SK-N-MC (cell line): ENCODE results near the gene ZBTB7C.

Source experiments
- DNase-seq: peaks from one replicate; pipeline ENCODE4 v3.0.0-alpha.2; 2011; ENCODE audit warnings: low read depth, low spot score
- H3K27ac ChIP-seq: fragments of 200-600 bp; sonication (generic); 2 replicates; pipeline ENCODE4 v1.5.1; 2016; ENCODE audit warnings: mixed run types
- H3K36me3 ChIP-seq: fragments of 200-600 bp; sonication (generic); 2 replicates; pipeline ENCODE4 v1.6.1; 2017; ENCODE audit warnings: antibody characterized with exemption, low read length, mixed read lengths; ENCODE audit not compliant: insufficient read depth
- H3K4me3 ChIP-seq: fragments of 200-600 bp; sonication (generic); 2 replicates; pipeline ENCODE4 v1.5.1; 2016
- H3K9ac ChIP-seq: fragments of 200-600 bp; sonication (generic); 2 replicates; pipeline ENCODE4 v1.8.0; 2017; ENCODE audit warnings: mixed run types, mixed read lengths; ENCODE audit not compliant: insufficient read length
- H3K9me3 ChIP-seq: fragments of 200-600 bp; sonication (generic); 2 replicates; pipeline ENCODE4 v1.6.1; 2017; ENCODE audit warnings: low read depth, mild to moderate bottlenecking, antibody characterized with exemption, low read length, moderate library complexity, mixed read lengths
- EZH2 ChIP-seq: fragments of 200-600 bp; sonication (generic); IDR thresholded peaks from one replicate; pipeline ENCODE4 v1.6.1; 2017; ENCODE audit warnings: antibody characterized with exemption
- FOXP2 ChIP-seq: optimal IDR thresholded peaks from 2 replicates; pipeline ENCODE3; 2011; ENCODE audit warnings: mild to moderate bottlenecking, moderate library complexity; ENCODE audit not compliant: insufficient read depth; ENCODE audit errors: extremely low read length, control extremely low read depth
- POLR2AphosphoS5 ChIP-seq: IDR thresholded peaks from 2 replicates; pipeline ENCODE4 v1.6.1; 2012; ENCODE audit warnings: mild to moderate bottlenecking, low read depth, low read length, borderline replicate concordance

The ZBTB7C gene

DNA sequence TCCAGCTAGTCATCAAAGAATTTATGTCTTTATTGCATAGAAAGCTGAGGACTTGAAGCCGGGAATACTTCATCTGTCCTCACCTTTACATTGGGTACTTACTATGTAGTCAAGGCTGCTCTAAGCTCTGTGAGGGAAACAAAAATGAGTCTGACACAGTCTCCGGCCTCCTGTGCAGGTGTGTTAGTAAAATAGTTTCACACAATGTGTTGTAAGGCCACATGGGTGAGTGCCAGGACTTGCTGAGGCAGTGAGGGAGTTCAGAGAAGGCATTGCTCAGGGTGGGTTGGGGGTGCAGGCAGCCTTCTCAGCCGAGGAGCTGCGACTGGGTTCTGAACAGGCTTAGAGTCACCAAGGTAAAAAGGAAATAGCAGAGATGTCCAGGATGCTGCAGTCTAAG lies 424.2 kb downstream of the ZBTB7C start:
- H3K9ac ChIP-seq, result no peak overlapping the region
- no peaks in the 10 kb centered on the region for H3K9me3 ChIP-seq
- no peak overlapping the region for H3K4me3 ChIP-seq
- no peaks in the 10 kb centered on the region for H3K36me3 ChIP-seq
- no peak overlapping the region for H3K27ac ChIP-seq
- no peak for DNase-seq
- no peak for TF ChIP-seq FOXP2
- TF ChIP-seq EZH2, result no peak
- no peak for TF ChIP-seq POLR2AphosphoS5

GRCh38 chr18:47983946-47984345 lies 425.2 kb downstream of the ZBTB7C start:
- no peak for DNase-seq
- Histone ChIP-seq H3K9me3 (no peaks in the 10 kb centered on the region), H3K27ac (no peak overlapping the region), H3K9ac (no peak overlapping the region), H3K4me3 (no peak overlapping the region), H3K36me3 (no peaks in the 10 kb centered on the region)
- TF ChIP-seq EZH2 (no peak), POLR2AphosphoS5 (no peak), FOXP2 (no peak)

DNA sequence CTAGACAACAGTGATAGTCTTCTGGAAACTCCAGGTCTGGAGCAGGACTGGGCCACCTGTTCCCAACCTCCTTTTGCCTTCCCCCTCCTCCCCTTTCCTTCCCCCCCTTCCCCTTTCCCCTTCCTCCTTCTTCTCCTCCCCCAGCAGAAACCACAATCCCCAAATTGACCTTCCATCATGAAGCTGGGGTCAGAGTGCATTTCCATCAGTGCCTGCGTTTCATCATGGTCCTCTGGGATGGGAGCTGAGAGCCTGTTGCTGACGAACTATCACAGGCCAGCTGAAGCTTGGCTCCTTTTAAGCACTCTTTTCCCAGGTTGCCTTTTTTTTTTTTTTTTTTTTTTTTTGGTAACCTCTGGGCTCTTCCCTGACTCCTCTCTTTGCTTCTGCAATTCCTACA lies 426.1 kb downstream of the ZBTB7C start:
- TF ChIP-seq FOXP2 (no peak), POLR2AphosphoS5 (no peak), EZH2 (no peak)
- no peak overlapping the region for H3K27ac ChIP-seq
- H3K36me3 ChIP-seq, result no peaks in the 10 kb centered on the region
- no peak for DNase-seq
- H3K9me3 ChIP-seq, result no peaks in the 10 kb centered on the region
- no peak overlapping the region for H3K9ac ChIP-seq
- H3K4me3 ChIP-seq, result no peak overlapping the region

GRCh38 chr18:47981830-47982229 lies 427.4 kb downstream of the ZBTB7C start:
- no peaks in the 10 kb centered on the region for H3K36me3 ChIP-seq
- DNase-seq, result no peak
- no peak overlapping the region for H3K4me3 ChIP-seq
- H3K27ac ChIP-seq, result no peak overlapping the region
- TF ChIP-seq POLR2AphosphoS5, result no peak
- no peak for TF ChIP-seq FOXP2
- no peak for TF ChIP-seq EZH2
- H3K9ac ChIP-seq, result no peak overlapping the region
- no peaks in the 10 kb centered on the region for H3K9me3 ChIP-seq

GRCh38 chr18:47981320-47981719 lies 427.9 kb downstream of the ZBTB7C start:
- TF ChIP-seq POLR2AphosphoS5, result no peak
- no peak for TF ChIP-seq FOXP2
- TF ChIP-seq EZH2, result no peak
- peak; percentile 45 for DNase-seq
- Histone ChIP-seq H3K36me3 (no peaks in the 10 kb centered on the region), H3K9me3 (no peaks in the 10 kb centered on the region), H3K4me3 (no peak overlapping the region; the same call in 1 of the 2 replicates), H3K9ac (no peak overlapping the region), H3K27ac (no peak overlapping the region)

DNA sequence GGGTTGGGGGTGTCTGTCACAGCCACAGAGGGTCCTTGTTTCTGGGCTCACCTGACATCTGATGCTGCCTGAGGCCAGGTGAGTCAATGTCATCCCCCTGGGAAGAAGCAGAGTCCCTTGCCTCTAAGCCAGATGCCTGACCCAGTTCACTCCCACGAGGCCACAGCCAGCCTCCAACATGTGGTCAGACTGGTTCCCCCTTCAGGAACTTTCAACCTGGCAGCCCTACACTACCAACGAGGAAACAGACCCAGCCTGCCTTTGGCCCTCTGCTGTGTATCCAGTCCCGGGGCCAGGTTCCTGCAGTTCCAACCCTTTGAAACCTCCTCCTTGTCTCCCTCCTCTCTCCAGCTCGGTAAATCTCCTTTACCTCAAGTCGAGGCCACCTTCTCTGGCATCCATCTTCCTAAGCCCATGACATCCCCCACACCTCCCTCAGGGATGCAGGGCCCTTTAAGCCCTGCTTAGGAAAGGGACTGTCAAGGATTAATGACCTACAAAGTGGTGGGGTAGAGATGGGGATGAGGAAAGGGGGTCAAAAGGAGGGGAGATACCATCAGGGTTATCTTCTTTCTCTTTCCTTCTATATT lies 429.5 kb downstream of the ZBTB7C start:
- H3K9me3 ChIP-seq, result no peaks in the 10 kb centered on the region
- no peaks in the 10 kb centered on the region for H3K36me3 ChIP-seq
- TF ChIP-seq FOXP2, result no peak
- no peak for TF ChIP-seq EZH2
- H3K9ac ChIP-seq, result no peak overlapping the region
- no peak for DNase-seq
- no peak overlapping the region for H3K27ac ChIP-seq
- no peak overlapping the region for H3K4me3 ChIP-seq

DNA sequence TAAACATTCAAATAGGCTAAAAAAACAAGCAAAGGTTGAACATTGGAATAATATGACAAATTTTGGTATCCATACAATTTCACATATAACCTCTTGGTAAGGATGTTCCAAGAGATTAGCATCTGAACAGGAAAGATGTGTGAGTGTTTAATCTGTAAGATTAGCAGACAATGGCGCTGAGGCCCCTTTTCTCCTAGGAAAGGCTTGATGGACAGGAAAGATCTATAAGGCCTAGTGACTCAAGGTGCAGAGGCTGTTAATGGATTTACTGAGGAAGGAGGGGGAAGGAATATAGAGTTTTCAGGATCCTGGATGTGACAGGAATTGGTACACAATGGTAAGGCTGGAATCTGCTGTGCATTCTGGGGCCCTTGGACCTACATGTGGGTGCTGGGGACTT lies 430.6 kb downstream of the ZBTB7C start:
- no peak for TF ChIP-seq FOXP2
- no peak for TF ChIP-seq POLR2AphosphoS5
- TF ChIP-seq EZH2, result no peak
- H3K4me3 ChIP-seq, result no peak overlapping the region
- no peak overlapping the region for H3K27ac ChIP-seq
- H3K36me3 ChIP-seq, result no peaks in the 10 kb centered on the region
- H3K9ac ChIP-seq, result no peak overlapping the region
- no peaks in the 10 kb centered on the region for H3K9me3 ChIP-seq
- no peak for DNase-seq

GRCh38 chr18:47978141-47978540 lies 431.0 kb downstream of the ZBTB7C start:
- no peak overlapping the region for H3K27ac ChIP-seq

More at GRCh38 chr18:47978141-47978540, 431.0 kb downstream of the ZBTB7C start:
- Histone ChIP-seq H3K36me3 (no peaks in the 10 kb centered on the region), H3K9me3 (no peaks in the 10 kb centered on the region), H3K4me3 (no peak overlapping the region), H3K9ac (no peak overlapping the region)
- DNase-seq, result no peak
- TF ChIP-seq POLR2AphosphoS5, result no peak
- TF ChIP-seq EZH2, result no peak
- TF ChIP-seq FOXP2, result no peak
